ENCODE data around the gene BEND3.

BEND3 gene

GRCh38 chr6:107033126-107033525, 82.2 kb downstream of the BEND3 start:
- no peak for DNase-seq
- no peak overlapping the region for H3K4me2 ChIP-seq (ENCODE audit: low read depth, low read length)

GRCh38 chr6:107032051-107032450, 83.3 kb downstream of the BEND3 start:
- Histone ChIP-seq H3K9me2 (replicated peaks; ENCODE audit: insufficient read depth, low read length) (no peaks in the 10 kb centered on the region), H3K4me2 (ENCODE audit: low read depth, low read length) (no peak overlapping the region), H3K36me3 (replicated peaks; ENCODE audit: insufficient read depth, low read length) (no peaks in the 10 kb centered on the region), H3K9ac (ENCODE audit: low read length) (no peak overlapping the region), H4K20me1 (ENCODE audit: insufficient read depth, low read length) (no peaks in the 10 kb centered on the region), H3K79me2 (ENCODE audit: low read length) (peaks cover 28% of the 10 kb centered on the region), H3K4me3 (ENCODE audit: low read length) (no peak overlapping the region), H3K27ac (ENCODE audit: low read length) (no peak overlapping the region), H3F3A (ENCODE audit: insufficient read depth, low read length) (peaks cover 5% of the 10 kb centered on the region; the same call in 1 of the 2 replicates), H3K27me3 (replicated peaks; ENCODE audit: insufficient read depth, low read length) (no peaks in the 10 kb centered on the region), H2AFZ (ENCODE audit: low read length) (no peak overlapping the region), H3K4me1 (ENCODE audit: low read length) (no peaks in the 10 kb centered on the region), H3K9me3 (replicated peaks; ENCODE audit: insufficient read depth, low read length) (no peaks in the 10 kb centered on the region)
- TF ChIP-seq CTCF (IDR thresholded peaks at IDR 0.05; ENCODE audit: low read length) (no peak), EZH2 (optimal IDR thresholded peaks at IDR 0.05; ENCODE audit: low read depth, low read length) (no peak), EZH2phosphoT487 (IDR thresholded peaks at IDR 0.05; ENCODE audit: low read length) (no peak)
- DNase-seq: no peak

More at GRCh38 chr6:107033126-107033525, 82.2 kb downstream of the BEND3 start:
- H3K27ac ChIP-seq (ENCODE audit: low read length): no peak overlapping the region
- H3K9me2 ChIP-seq (replicated peaks; ENCODE audit: insufficient read depth, low read length): no peaks in the 10 kb centered on the region
- no peaks in the 10 kb centered on the region for H3K27me3 ChIP-seq (replicated peaks; ENCODE audit: insufficient read depth, low read length)
- H3F3A ChIP-seq (ENCODE audit: insufficient read depth, low read length): peaks cover 5% of the 10 kb centered on the region; the same call in 1 of the 2 replicates
- no peak overlapping the region for H3K4me3 ChIP-seq (ENCODE audit: low read length)
- TF ChIP-seq CTCF (IDR thresholded peaks at IDR 0.05; ENCODE audit: low read length): no peak
- no peak for TF ChIP-seq EZH2phosphoT487 (IDR thresholded peaks at IDR 0.05; ENCODE audit: low read length)
- no peak for TF ChIP-seq EZH2 (optimal IDR thresholded peaks at IDR 0.05; ENCODE audit: low read depth, low read length)
- H3K4me1 ChIP-seq (ENCODE audit: low read length): no peaks in the 10 kb centered on the region
- H3K9ac ChIP-seq (ENCODE audit: low read length): no peak overlapping the region
- H3K9me3 ChIP-seq (replicated peaks; ENCODE audit: insufficient read depth, low read length): no peaks in the 10 kb centered on the region
- no peaks in the 10 kb centered on the region for H3K36me3 ChIP-seq (replicated peaks; ENCODE audit: insufficient read depth, low read length)
- no peaks in the 10 kb centered on the region for H4K20me1 ChIP-seq (ENCODE audit: insufficient read depth, low read length)
- peaks cover 28% of the 10 kb centered on the region for H3K79me2 ChIP-seq (ENCODE audit: low read length)
- H2AFZ ChIP-seq (ENCODE audit: low read length): no peak overlapping the region

- no peaks in the 10 kb centered on the region for H3K36me3 ChIP-seq (replicated peaks; ENCODE audit: insufficient read depth, low read length)
- DNase-seq: no peak
- H3K9ac ChIP-seq (ENCODE audit: low read length): no peak overlapping the region
- peaks cover 28% of the 10 kb centered on the region for H3K79me2 ChIP-seq (ENCODE audit: low read length)
- no peak overlapping the region for H2AFZ ChIP-seq (ENCODE audit: low read length)
- no peaks in the 10 kb centered on the region for H3K9me2 ChIP-seq (replicated peaks; ENCODE audit: insufficient read depth, low read length)
- TF ChIP-seq CTCF (IDR thresholded peaks at IDR 0.05; ENCODE audit: low read length) (no peak), EZH2phosphoT487 (IDR thresholded peaks at IDR 0.05; ENCODE audit: low read length) (no peak), EZH2 (optimal IDR thresholded peaks at IDR 0.05; ENCODE audit: low read depth, low read length) (no peak)
- no peaks in the 10 kb centered on the region for H3K4me1 ChIP-seq (ENCODE audit: low read length)
- no peak overlapping the region for H3K4me3 ChIP-seq (ENCODE audit: low read length)
- no peaks in the 10 kb centered on the region for H4K20me1 ChIP-seq (ENCODE audit: insufficient read depth, low read length)
- H3F3A ChIP-seq (ENCODE audit: insufficient read depth, low read length): peaks cover 5% of the 10 kb centered on the region; the same call in 1 of the 2 replicates
- no peak overlapping the region for H3K27ac ChIP-seq (ENCODE audit: low read length)
- H3K9me3 ChIP-seq (replicated peaks; ENCODE audit: insufficient read depth, low read length): no peaks in the 10 kb centered on the region
- no peaks in the 10 kb centered on the region for H3K27me3 ChIP-seq (replicated peaks; ENCODE audit: insufficient read depth, low read length)
- no peak overlapping the region for H3K4me2 ChIP-seq (ENCODE audit: low read depth, low read length)
These were observed 85.2 kb downstream of the BEND3 start for GRCh38 chr6:107030151-107030550.

Measured in MM.1S (cell line).